BLaER1 (cell line): ENCODE measurements around the gene POMT2.
"Not testable (repeated sequence)": the region's sequence is repeated elsewhere in the genome, so short reads cannot be mapped to it uniquely, and the experiment has no call there.

ENCODE experiments used
- H3K27ac ChIP-seq: shearing (Covaris generic); formaldehyde crosslinking; 2 replicates; pipeline ENCODE4 v1.8.1; 2022
- H3K27me3 ChIP-seq: shearing (Covaris generic); formaldehyde crosslinking; 2 replicates; pipeline ENCODE4 v1.8.1; 2022
- H3K36me3 ChIP-seq: shearing (Covaris generic); formaldehyde crosslinking; 2 replicates; pipeline ENCODE4 v1.8.1; 2022
- H3K4me1 ChIP-seq: shearing (Covaris generic); formaldehyde crosslinking; 2 replicates; pipeline ENCODE4 v1.8.1; 2022
- H3K4me2 ChIP-seq: shearing (Covaris generic); formaldehyde crosslinking; 2 replicates; pipeline ENCODE4 v1.8.1; 2022
- H3K4me3 ChIP-seq: shearing (Covaris generic); formaldehyde crosslinking; 2 replicates; pipeline ENCODE4 v1.8.1; 2022
- H3K9ac ChIP-seq: shearing (Covaris generic); formaldehyde crosslinking; 2 replicates; pipeline ENCODE4 v1.8.1; 2022
- H3K9me3 ChIP-seq: shearing (Covaris generic); formaldehyde crosslinking; 2 replicates; pipeline ENCODE4 v1.8.1; 2022
- H4K20me1 ChIP-seq: shearing (Covaris generic); formaldehyde crosslinking; 2 replicates; pipeline ENCODE4 v1.8.1; 2022
- Cebpa-rat ChIP-seq: shearing (Covaris generic); IDR thresholded peaks from 2 replicates; pipeline ENCODE4 v1.8.1; 2022

Gene POMT2

DNA sequence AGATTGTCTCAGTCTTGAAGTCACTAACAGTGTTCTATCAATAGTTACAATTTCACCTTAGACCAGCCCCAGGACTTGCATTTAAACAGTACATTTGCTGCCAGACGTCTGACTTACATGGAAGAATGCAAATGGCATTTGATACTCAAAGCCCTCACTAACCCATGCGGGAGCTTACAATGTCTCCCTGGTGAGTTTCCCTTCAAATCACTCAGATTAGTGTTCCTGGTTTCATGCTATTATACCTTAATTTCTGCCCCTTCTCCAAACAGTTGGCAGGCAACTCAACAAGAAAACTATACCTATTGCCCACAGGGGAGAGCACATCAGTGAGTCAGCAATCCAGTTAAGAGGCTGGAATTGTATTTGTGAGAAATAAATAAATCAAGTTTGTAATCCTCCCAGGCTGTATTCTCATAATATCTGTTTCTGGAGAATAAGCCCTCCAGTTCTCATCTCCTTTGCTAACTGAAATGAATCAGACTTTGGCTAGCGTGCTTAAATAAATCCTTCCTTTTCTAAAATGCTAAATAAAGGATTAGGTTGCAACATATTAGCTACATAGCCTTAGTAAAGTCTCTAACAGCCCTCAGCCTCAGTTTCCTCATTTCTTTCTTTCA lies 23.8 kb upstream of the POMT2 start:
- Histone ChIP-seq H3K4me1 (no peaks in the 10 kb centered on the region), H3K9ac (no peak overlapping the region), H4K20me1 (no peaks in the 10 kb centered on the region), H3K27me3 (no peaks in the 10 kb centered on the region), H3K9me3 (no peaks in the 10 kb centered on the region), H3K36me3 (peaks cover 60% of the 10 kb centered on the region), H3K4me2 (no peak overlapping the region), H3K4me3 (no peak overlapping the region), H3K27ac (no peak overlapping the region)
- TF ChIP-seq Cebpa-rat = no peak

DNA sequence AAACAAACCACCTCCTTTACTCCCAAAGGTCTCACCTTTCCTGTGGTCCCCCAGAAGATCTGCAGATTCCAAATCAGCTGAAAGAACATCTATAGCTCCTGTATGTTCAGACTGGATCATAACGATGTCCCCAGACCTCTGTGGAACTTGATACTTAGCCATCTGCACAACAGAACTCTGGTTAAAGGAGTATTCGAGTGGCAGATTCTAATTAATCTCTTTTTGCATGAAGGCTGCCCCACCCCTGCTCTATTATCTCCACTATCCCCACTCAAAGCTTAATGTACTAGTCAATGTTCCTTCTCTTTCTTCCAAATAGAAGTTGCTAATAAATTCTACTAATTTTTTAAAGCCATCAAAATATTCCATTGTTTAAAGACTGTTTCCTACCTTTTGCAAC lies 23.0 kb upstream of the POMT2 start:
- H3K9me3 ChIP-seq = no peaks in the 10 kb centered on the region
- H3K27ac ChIP-seq = no peak overlapping the region
- no peaks in the 10 kb centered on the region for H4K20me1 ChIP-seq
- TF ChIP-seq Cebpa-rat = no peak
- no peak overlapping the region for H3K4me2 ChIP-seq
- peaks cover 58% of the 10 kb centered on the region for H3K36me3 ChIP-seq
- H3K4me1 ChIP-seq = no peaks in the 10 kb centered on the region
- no peaks in the 10 kb centered on the region for H3K27me3 ChIP-seq
- no peak overlapping the region for H3K4me3 ChIP-seq
- no peak overlapping the region for H3K9ac ChIP-seq

DNA sequence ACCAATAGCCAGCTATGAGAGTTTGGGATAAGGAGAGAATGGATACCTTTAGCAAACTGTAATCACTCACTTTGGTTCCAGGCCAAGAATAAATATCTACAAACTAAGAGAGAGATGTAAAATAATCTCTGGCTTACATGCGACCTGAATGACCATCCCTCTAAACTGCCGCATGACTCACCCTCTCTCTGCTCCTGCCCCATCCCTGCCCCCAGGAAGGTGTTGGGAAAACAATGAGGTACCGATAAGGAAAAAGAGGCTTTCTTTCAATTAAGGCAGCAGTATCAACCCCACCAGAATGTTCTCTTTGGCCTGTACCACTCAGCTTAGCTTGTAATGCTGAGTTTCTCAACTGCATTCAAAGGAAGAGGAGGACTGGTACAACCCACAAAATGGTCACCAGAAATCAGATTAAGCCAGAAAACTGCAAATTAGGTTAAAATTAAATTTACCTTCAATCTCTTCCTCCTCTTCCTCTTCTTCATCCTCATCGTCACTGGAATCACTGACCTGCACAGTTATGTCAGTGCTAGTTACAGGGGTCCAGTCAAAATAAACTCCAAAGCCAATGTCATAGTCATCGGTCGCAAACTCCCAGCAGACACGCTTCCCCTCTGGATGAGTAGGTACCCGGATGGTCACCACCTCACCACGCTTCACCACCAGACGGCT lies 22.2 kb upstream of the POMT2 start:
- no peak for TF ChIP-seq Cebpa-rat
- Histone ChIP-seq H4K20me1 (no peaks in the 10 kb centered on the region), H3K36me3 (peaks cover 56% of the 10 kb centered on the region), H3K4me1 (no peaks in the 10 kb centered on the region), H3K9me3 (no peaks in the 10 kb centered on the region), H3K4me2 (no peak overlapping the region), H3K9ac (no peak overlapping the region), H3K27ac (no peak overlapping the region), H3K4me3 (no peak overlapping the region), H3K27me3 (no peaks in the 10 kb centered on the region)

DNA sequence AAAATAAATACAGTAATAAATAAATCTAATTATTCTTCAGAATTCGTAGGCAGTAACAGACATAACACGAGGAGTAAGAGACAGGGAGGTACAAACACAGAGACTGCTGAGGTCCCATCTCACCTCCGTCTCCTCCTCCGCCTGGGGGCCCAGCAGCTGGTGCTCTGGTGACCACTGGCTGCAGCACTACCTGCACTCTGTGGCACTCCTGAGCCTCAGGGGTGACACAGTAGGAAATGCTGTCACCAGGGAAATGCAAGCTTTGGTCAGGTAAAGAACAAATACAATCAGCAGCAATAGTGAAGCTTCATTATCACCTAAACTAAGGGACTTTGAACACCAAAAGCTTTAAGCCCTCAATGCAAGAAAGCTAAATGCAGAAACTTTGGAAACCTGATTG lies 19.7 kb upstream of the POMT2 start:
- H3K4me2 ChIP-seq = no peak overlapping the region
- no peaks in the 10 kb centered on the region for H3K27me3 ChIP-seq
- no peak overlapping the region for H3K9ac ChIP-seq
- H3K36me3 ChIP-seq = peaks cover 61% of the 10 kb centered on the region
- no peaks in the 10 kb centered on the region for H3K9me3 ChIP-seq
- no peak overlapping the region for H3K27ac ChIP-seq
- no peaks in the 10 kb centered on the region for H3K4me1 ChIP-seq
- no peak for TF ChIP-seq Cebpa-rat
- no peak overlapping the region for H3K4me3 ChIP-seq
- H4K20me1 ChIP-seq = no peaks in the 10 kb centered on the region

DNA sequence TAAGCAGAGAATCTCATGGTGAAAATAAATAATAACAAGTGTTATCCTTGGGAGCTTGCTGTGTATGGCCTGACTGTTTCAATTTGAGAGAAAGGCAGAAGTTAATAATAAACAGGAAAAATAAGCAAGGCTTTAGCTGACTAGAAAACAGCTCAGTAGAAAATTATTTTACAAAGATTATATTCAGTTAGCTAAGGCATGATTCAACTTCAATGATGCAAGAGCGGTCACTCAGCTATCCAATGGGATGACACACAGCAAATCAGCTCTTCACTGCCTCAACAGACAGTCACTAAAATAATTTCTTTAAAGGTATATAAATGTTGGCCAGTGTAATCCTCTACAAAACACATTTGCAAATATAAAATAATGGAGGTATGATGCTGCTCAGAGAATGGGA lies 18.7 kb upstream of the POMT2 start:
- Histone ChIP-seq H3K36me3 (peaks cover 61% of the 10 kb centered on the region), H3K27me3 (no peaks in the 10 kb centered on the region), H4K20me1 (no peaks in the 10 kb centered on the region), H3K4me1 (no peaks in the 10 kb centered on the region), H3K4me3 (no peak overlapping the region), H3K27ac (no peak overlapping the region), H3K4me2 (no peak overlapping the region), H3K9ac (no peak overlapping the region), H3K9me3 (no peaks in the 10 kb centered on the region)
- TF ChIP-seq Cebpa-rat = no peak

DNA sequence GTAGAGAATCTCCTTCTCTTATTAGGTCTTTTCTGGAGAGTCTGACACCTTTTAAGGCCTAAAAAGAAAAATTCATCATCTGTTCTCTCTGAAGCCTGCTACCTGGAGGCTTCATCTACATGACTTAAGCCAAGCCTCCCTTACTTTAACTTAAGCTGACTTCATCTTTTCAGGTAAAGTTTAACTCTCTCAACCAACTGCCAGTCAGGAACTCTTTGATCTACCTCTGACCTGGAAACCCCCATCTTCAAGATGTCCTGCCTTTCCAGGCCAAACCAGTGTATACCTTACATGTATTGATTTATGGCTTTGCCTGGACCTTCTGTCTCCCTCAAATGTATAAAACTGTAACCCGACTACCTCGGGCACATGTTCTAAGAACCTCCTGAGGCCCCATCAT lies 17.6 kb upstream of the POMT2 start:
- Histone ChIP-seq H3K27me3 (no peaks in the 10 kb centered on the region), H3K4me3 (no peak overlapping the region), H3K4me2 (no peak overlapping the region), H4K20me1 (no peaks in the 10 kb centered on the region), H3K36me3 (peaks cover 50% of the 10 kb centered on the region), H3K27ac (no peak overlapping the region), H3K4me1 (no peaks in the 10 kb centered on the region), H3K9ac (no peak overlapping the region), H3K9me3 (no peaks in the 10 kb centered on the region)
- no peak for TF ChIP-seq Cebpa-rat

DNA sequence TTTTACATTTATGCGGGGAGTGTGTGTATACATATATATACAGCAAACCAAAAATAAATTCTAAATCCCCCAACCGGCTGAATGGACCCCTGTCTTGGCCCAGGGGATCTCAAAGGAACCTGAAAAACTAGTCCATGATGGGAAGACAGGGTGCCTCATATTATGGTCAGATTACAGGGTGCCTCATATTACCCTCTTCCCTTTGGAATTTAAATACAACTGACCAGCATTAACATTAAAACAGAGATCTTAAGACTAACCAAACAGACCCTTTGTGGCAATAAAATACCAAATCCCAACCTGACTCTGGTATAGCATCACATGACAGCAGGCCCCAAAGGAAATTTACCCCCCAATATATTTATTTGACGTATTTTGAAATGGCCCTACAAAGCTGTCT lies 17.2 kb upstream of the POMT2 start:
- no peaks in the 10 kb centered on the region for H3K9me3 ChIP-seq
- no peak for TF ChIP-seq Cebpa-rat
- H3K4me3 ChIP-seq = no peak overlapping the region
- no peaks in the 10 kb centered on the region for H3K4me1 ChIP-seq
- H3K9ac ChIP-seq = no peak overlapping the region
- no peak overlapping the region for H3K4me2 ChIP-seq
- H4K20me1 ChIP-seq = no peaks in the 10 kb centered on the region
- no peaks in the 10 kb centered on the region for H3K27me3 ChIP-seq
- peaks cover 46% of the 10 kb centered on the region for H3K36me3 ChIP-seq
- no peak overlapping the region for H3K27ac ChIP-seq

DNA sequence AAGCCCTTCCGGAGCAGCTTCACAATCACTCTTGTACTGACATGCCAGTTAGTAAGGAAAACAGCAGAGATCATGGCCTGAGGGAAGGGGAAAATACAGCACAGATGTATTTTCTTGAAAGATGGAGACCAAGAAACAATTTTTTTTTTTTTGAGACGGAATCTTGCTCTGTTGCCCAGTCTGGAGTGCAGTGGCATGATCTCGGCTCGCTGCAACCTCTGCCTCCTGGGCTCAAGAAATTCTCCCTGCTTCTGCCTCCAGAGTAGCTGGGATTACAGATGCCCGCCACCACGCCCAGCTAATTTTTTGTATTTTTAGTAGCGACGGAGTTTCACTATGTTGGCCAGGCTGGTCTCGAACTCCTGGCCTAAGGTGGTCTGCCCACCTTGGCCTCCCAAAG lies 16.6 kb upstream of the POMT2 start:
- not testable (repeated sequence) for H4K20me1 ChIP-seq, H3K27me3 ChIP-seq, H3K27ac ChIP-seq, H3K4me1 ChIP-seq, H3K4me2 ChIP-seq, H3K4me3 ChIP-seq, H3K9ac ChIP-seq, H3K9me3 ChIP-seq
- peaks cover 40% of the 10 kb centered on the region for H3K36me3 ChIP-seq

DNA sequence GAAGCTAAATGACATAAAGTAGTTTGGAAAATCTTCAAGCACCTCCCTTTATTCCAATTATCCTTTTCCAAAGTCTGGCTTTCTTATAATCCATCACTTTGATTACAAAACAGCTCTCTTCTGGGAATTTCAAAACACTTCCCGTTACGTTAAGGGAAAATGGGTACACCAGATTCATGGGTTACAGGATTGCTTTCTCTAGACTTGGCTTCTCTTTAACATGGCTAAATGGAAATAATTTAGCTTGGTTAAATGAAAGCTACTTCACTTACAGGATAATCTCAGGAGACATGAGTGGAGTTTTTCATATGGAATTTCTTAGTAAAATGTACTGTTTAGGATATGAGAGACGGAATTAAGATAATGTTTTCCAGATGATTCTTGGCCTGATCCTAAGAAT lies 14.9 kb upstream of the POMT2 start:
- Histone ChIP-seq H4K20me1 (no peaks in the 10 kb centered on the region), H3K4me2 (no peak overlapping the region), H3K36me3 (peaks cover 23% of the 10 kb centered on the region), H3K9me3 (no peaks in the 10 kb centered on the region), H3K9ac (no peak overlapping the region), H3K27me3 (no peaks in the 10 kb centered on the region), H3K4me3 (no peak overlapping the region), H3K4me1 (no peaks in the 10 kb centered on the region), H3K27ac (no peak overlapping the region)
- no peak for TF ChIP-seq Cebpa-rat

DNA sequence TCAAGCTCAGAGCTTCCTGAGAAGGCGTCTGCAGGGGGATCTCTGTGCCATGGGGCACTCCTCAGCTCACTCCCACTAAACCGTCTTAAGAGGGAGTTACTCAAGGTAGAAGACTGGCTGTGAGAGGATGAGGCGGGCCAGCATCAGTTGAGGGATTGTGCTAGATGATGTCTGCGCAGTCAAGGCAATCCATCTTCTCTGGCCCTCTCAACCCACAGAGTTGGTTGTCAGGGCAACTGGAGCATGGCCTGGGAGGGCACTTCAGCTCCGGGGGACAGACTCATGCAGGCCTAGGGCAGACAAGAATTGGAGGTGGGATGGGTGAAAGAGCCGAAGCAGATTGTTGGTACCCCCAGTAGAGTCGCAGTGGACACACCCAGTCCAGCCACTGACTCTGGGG lies 9.2 kb upstream of the POMT2 start:
- Histone ChIP-seq H3K27me3 (no peaks in the 10 kb centered on the region), H3K27ac (no peak overlapping the region), H3K4me1 (no peaks in the 10 kb centered on the region), H3K9ac (no peak overlapping the region), H3K9me3 (no peaks in the 10 kb centered on the region), H3K36me3 (no peaks in the 10 kb centered on the region), H3K4me3 (no peak overlapping the region), H4K20me1 (no peaks in the 10 kb centered on the region), H3K4me2 (no peak overlapping the region)
- no peak for TF ChIP-seq Cebpa-rat

DNA sequence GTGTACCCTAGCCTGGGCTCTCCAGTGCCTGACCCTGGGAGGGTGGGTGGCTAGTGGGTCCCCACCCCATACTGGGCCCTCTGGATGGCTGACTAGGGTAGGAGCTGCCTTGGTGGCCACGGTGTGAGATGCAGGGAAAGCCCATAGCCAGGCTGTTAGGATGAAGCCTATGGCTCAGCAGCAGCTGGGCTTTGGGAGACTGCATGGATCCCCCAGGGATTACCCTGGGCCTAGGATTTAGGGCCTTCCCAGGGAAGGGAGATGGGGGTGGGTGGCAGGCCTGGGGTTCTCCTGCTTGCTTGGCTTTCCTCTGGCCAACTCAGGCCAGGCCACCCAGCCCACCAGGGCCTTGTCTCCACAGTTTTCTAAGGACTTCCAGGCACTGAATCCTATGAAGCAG lies 6.4 kb upstream of the POMT2 start:
- TF ChIP-seq Cebpa-rat = no peak
- H3K4me1 ChIP-seq = peaks cover 6% of the 10 kb centered on the region
- H3K9ac ChIP-seq = no peak overlapping the region

More for the DNA sequence above, 6.4 kb upstream of the POMT2 start:
- no peaks in the 10 kb centered on the region for H3K9me3 ChIP-seq
- H3K27me3 ChIP-seq = no peaks in the 10 kb centered on the region
- H3K27ac ChIP-seq = no peak overlapping the region
- no peaks in the 10 kb centered on the region for H4K20me1 ChIP-seq
- H3K36me3 ChIP-seq = no peaks in the 10 kb centered on the region
- no peak overlapping the region for H3K4me2 ChIP-seq
- no peak overlapping the region for H3K4me3 ChIP-seq
